Activated T-helper 1 cell treated with Interleukin-2 at 50 U/mL for 16 hours (primary cell): Measurements from ENCODE around the gene KRT85.
"Not testable (repeated sequence)": the region's sequence is repeated elsewhere in the genome, so short reads cannot be mapped to it uniquely, and the experiment has no call there.

Experiments used
- DNase-seq: peaks from one replicate; pipeline ENCODE4 v3.0.0-alpha.2; 2020; ENCODE audit warnings: low read depth

The KRT85 gene

GRCh38 chr12:52349196-52349595 lies 18.1 kb downstream of the KRT85 start:
- no peak for DNase-seq

- DNase-seq: no peak
These were observed 19.4 kb downstream of the KRT85 start for GRCh38 chr12:52347551-52348510.

GRCh38 chr12:52347016-52347415 lies 20.3 kb downstream of the KRT85 start:
- no peak for DNase-seq

DNA sequence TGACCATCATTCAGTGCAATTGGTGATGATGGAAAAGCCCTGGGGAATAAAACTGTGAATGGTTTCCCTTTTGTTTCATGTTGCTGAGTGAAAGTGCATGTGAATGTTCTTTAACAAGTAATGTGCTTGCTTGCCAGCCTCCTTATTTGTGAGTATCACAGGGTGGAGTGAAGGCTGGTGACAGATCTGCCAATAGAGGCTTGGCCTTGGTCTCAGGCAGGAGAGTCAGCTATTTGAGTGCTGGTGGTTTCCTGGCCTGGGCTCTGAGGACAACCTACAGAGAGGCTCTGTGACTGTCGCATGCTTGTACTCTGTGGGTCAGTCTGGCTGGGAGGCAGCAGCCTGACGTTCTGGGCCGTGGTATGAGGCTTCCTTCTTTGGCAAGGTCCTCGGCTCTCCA lies 20.7 kb downstream of the KRT85 start:
- no peak for DNase-seq

- not testable (repeated sequence) for DNase-seq
These were observed 22.2 kb downstream of the KRT85 start for GRCh38 chr12:52345041-52345440.

DNA sequence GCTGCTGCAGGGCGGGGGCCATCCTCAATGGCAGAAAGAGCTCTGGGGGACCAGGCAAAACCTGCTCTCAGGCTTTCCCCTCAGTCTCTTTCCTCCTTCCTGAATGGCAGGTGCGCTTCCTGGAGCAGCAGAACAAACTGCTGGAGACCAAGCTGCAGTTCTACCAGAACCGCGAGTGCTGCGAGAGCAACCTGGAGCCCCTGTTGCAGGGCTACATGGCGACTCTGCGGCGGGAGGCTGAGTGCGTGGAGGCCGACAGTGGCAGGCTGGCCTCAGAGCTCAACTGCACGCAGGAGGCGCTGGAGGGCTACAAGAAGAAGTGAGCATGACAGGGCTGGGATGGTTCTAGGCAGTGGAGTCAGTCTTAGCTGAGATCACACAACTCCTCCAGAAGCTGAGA lies 23.2 kb downstream of the KRT85 start:
- DNase-seq: no peak

GRCh38 chr12:52343550-52343949 lies 23.7 kb downstream of the KRT85 start:
- DNase-seq: no peak

- DNase-seq: no peak
These were observed 24.3 kb downstream of the KRT85 start for GRCh38 chr12:52342781-52343490.

GRCh38 chr12:52341066-52341580 lies 26.2 kb downstream of the KRT85 start:
- DNase-seq: no peak

GRCh38 chr12:52338241-52338960 lies 28.9 kb downstream of the KRT85 start:
- DNase-seq: no peak

DNA sequence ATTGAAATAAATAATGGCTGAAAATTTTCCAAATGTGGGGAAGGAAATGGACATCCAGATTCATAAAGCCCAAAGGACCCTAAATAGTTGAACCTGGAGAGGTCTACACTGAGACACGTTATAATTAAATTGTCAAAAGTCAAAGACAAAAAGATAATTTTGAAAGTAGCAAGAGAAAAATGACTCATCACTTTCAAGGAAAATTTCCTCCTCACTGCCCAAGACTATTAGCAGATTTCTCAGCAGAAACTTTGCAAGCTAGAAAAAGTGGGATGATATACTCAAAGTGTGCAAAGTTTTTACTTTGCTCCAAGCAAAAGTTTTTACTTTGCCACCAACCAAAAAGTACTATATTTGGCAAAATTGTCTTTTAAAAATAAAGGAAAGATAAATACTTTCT lies 30.2 kb downstream of the KRT85 start:
- no peak for DNase-seq

DNA sequence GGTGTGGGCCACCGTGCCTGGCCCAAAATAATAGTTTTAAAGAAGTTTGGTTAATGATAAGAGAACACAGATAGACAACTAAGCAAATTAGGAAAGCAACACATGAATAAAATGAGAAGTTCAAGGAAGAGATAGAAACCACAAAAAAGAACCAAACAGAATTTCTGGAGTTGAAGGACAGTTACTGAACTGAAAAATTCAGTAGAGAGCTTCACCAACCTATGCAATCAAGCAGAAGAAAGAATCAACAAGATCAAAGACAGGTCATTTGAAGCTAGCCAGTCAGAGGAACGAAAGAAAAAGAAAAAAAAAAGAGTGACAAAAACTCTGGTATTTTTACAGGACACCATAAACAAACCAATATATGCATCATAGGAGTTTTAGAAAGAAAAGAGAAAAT lies 30.6 kb downstream of the KRT85 start:
- no peak for DNase-seq

DNA sequence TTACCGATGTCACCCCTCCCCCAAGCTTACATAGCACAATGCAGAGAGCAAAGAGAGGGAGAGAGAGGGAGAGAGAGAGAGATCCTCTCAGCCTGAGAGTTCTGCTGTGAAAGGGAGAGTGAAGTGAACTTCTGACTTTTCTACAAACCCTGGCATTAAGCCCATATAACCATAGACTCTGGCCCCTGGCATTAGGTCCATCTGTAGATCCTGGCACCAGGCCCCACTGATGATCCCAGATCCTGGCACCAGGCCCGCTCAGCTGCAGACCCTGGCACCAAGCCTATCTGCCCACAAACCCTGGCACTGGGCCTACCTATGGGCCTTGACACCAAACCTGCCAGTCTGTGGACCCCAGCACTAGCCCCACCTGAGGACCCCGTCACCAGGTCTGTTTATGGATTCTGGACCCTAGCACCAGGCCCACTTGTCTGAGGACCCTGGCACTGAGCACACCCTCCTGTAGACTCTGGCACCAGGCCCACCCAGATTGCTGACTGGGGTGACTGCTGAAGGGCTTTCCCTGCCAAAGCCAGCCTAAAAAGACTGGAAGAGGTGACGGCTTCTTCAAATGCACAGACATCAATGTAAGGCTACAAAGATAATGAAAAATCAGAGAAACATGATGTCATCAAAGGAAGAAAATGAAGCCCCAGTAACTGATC lies 31.6 kb downstream of the KRT85 start:
- DNase-seq: no peak

DNA sequence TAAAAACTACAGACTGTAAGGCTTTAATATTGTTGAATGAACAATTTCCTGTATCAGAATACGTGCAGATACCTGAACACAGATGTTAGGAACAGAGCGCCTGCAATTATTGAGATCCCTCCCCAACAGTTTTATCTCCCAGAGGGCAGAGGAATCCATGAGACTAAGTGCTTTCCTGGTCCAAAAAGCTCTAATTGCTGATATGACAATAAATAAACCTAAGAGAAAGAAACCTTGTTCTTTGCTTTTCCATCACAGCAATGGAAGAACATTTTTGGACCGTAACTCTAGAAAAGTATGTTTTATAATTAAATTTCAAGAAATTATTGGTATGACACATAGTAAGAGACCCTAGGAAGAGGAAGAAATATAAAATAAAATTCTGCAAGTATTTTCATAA lies 33.1 kb downstream of the KRT85 start:
- DNase-seq: no peak

GRCh38 chr12:52333321-52333720 lies 34.0 kb downstream of the KRT85 start:
- DNase-seq: no peak

- no peak for DNase-seq
These were observed 34.9 kb downstream of the KRT85 start for GRCh38 chr12:52332381-52332780.

- no peak for DNase-seq
These were observed 35.4 kb downstream of the KRT85 start for GRCh38 chr12:52331833-52332232.

DNA sequence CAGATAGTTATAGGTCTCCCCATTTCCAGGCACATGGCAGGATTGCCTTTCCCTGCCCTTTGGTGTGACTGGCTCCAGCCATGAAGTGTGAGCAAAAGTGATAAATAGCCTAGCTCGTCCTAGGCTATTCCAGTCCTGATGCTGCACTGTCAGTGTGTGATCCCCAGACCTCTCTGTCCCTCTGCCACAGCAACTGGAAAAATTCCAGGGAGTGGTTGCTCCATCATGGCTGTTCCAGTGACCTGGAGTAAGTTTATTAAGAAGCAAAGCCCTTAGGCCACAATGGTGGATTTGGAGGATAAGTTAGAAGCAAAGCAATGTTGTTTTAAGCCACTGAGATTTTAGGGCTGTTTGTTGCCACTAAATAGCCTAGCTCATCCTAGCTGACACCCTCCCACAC lies 36.2 kb downstream of the KRT85 start:
- no peak for DNase-seq

DNA sequence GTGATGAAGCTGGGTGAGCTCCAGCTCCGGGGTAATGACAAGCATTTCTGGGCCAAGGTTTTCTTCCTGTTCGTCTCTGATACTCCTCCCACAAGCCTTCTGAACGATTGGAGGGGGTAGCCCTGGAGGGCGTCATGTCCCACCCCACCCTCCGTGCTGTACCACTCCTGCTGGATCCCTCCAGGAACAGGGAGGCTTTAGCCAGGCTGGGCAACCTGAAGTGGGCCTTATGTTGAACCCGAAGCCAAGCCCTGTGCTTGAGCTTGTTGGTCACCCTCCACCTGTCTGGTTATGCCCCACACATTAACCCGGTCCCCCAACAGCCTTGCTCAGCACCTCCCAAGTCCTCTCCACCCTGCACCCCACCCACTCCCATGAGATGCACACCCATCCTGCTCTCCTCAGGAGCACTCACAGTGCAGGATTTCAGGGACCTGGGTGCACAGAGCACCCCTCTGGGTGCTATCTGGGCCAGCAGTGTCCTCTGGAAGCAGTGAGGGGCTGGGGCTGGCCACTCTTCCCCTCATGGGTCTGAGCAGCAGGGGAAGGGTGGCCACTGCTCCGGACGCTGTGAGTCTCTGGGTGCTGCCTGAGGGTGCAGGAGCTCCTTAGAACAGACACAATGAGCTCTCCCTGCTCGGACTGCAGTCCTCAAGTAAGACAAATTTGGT lies 39.3 kb downstream of the KRT85 start:
- DNase-seq: no peak

- DNase-seq: peak; percentile 64
These were observed 40.0 kb downstream of the KRT85 start for GRCh38 chr12:52327052-52327829.

- no peak for DNase-seq
These were observed 43.2 kb downstream of the KRT85 start for GRCh38 chr12:52324153-52324444.
